GM12878 (cell line): ENCODE results near the gene MRNIP. TPM values are rescaled to one million over a fixed set of nuclear protein-coding genes. Genes with fewer than 3 reads are reported as not detected.

Source experiments
- ATF7 ChIP-seq: fragments of 450-650 bp; IDR thresholded peaks from 2 replicates; pipeline ENCODE4 v1.6.1; 2016; ENCODE audit warnings: low read depth, mild to moderate bottlenecking
- BCL11A ChIP-seq: IDR thresholded peaks from 2 replicates; pipeline ENCODE4 v1.6.1; 2011; ENCODE audit warnings: low read depth, low read length
- E2F8 ChIP-seq: fragments of 450-650 bp; IDR thresholded peaks from 2 replicates; pipeline ENCODE4 v1.6.1; 2018; ENCODE audit warnings: mild to moderate bottlenecking, low read depth, moderate library complexity; ENCODE audit not compliant: partially characterized antibody
- EED ChIP-seq: sonication (generic); IDR thresholded peaks from 2 replicates; pipeline ENCODE4 v1.6.1; 2016; ENCODE audit warnings: antibody characterized with exemption, low read depth
- HDAC6 ChIP-seq: fragments of 200-600 bp; sonication (generic); IDR thresholded peaks from one replicate; pipeline ENCODE4 v1.8.0; 2017; ENCODE audit warnings: antibody characterized with exemption; ENCODE audit not compliant: unreplicated experiment
- MYC ChIP-seq: IDR thresholded peaks from 2 replicates; pipeline ENCODE4 v1.6.1; 2011; ENCODE audit warnings: mild to moderate bottlenecking, low read length, moderate library complexity, inconsistent platforms; ENCODE audit not compliant: insufficient read depth, insufficient replicate concordance, insufficient read length, severe bottlenecking
- NBN ChIP-seq: fragments of 450-650 bp; IDR thresholded peaks from 2 replicates; pipeline ENCODE4 v1.6.1; 2016
- POLR2AphosphoS5 ChIP-seq: IDR thresholded peaks from 2 replicates; pipeline ENCODE4 v1.6.1; 2011; ENCODE audit warnings: mild to moderate bottlenecking, low read length, inconsistent platforms
- RELB ChIP-seq: fragments of 450-650 bp; IDR thresholded peaks from 2 replicates; pipeline ENCODE4 v1.6.1; 2017; ENCODE audit warnings: low read depth, mild to moderate bottlenecking, moderate library complexity
- SKIL ChIP-seq: fragments of 450-650 bp; IDR thresholded peaks from 2 replicates; pipeline ENCODE4 v1.6.1; 2017; ENCODE audit warnings: mild to moderate bottlenecking, low read depth, inconsistent platforms; ENCODE audit not compliant: poor library complexity, severe bottlenecking
- SMARCA5 ChIP-seq: fragments of 450-650 bp; IDR thresholded peaks from 2 replicates; pipeline ENCODE4 v1.6.1; 2017; ENCODE audit warnings: mild to moderate bottlenecking
- SREBF2 ChIP-seq: IDR thresholded peaks from 2 replicates; pipeline ENCODE4 v1.6.1; 2012; ENCODE audit warnings: mild to moderate bottlenecking, low read length
- TAF1 ChIP-seq: IDR thresholded peaks from 2 replicates; pipeline ENCODE4 v1.6.1; 2011; ENCODE audit warnings: mild to moderate bottlenecking, low read depth, low read length, borderline replicate concordance
- USF2 ChIP-seq: IDR thresholded peaks from 2 replicates; pipeline ENCODE4 v1.6.1; 2011; ENCODE audit warnings: low read depth, low read length, improper control_type of control experiment, borderline replicate concordance
- ZNF622 ChIP-seq: fragments of 450-650 bp; IDR thresholded peaks from 2 replicates; pipeline ENCODE4 v1.6.1; 2017; ENCODE audit warnings: mild to moderate bottlenecking, inconsistent platforms
- ZSCAN29 ChIP-seq: fragments of 450-650 bp; IDR thresholded peaks from 2 replicates; pipeline ENCODE4 v1.6.1; 2017; ENCODE audit warnings: mild to moderate bottlenecking, moderate library complexity
- polyA plus RNA-seq, 11 experiments: library from polyadenylated mRNA; depleted of rRNA in 4 of 11; unstranded in 6 of 11; stranded (reverse) in 5 of 11; fragments of >200 nt; fragmentation: Nextera tagmentation in 4 of 11; fragmentation: Illumina TruSeq in 1 of 11; extraction: Ambion mirVana in 4 of 11; extraction: Trizol in 1 of 11; gene quantifications; 1 replicate in 1 of 11; 2 replicates in 10 of 11; pipeline versions ENCODE4 v1.2.1 to v1.2.3, GENCODE V29; 2011 to 2016; ENCODE audit warnings: inconsistent platforms in 2 of 11, missing spikeins in 2 of 11, low read depth in 1 of 11
- total RNA-seq, 4 experiments: library from RNA; depleted of rRNA in 3 of 4; stranded (reverse); fragments of >200 nt in 3 of 4; fragmentation: Illumina TruSeq in 1 of 4; extraction: Trizol in 1 of 4; gene quantifications; 2 replicates each; pipeline versions ENCODE4 v1.2.1 to v1.2.3, GENCODE V29; 2013 to 2021
- TF ChIP-seq, protein P1 (sequence below): IDR thresholded peaks from 2 replicates; pipeline ENCODE4 v1.6.1; 2012; ENCODE audit warnings: low read length, inconsistent platforms
- TF ChIP-seq, protein P2 (sequence below): fragments of 450-650 bp; IDR thresholded peaks from 2 replicates; pipeline ENCODE4 v1.6.1; 2016; ENCODE audit warnings: mild to moderate bottlenecking

Gene MRNIP
- total and polyA plus RNA-seq, 10 of the 15 experiments (the other 5 are each of a cell fraction or from before 2014, with no cell fraction given), result 2.4 to 30.4 (median 13.1) TPM

DNA sequence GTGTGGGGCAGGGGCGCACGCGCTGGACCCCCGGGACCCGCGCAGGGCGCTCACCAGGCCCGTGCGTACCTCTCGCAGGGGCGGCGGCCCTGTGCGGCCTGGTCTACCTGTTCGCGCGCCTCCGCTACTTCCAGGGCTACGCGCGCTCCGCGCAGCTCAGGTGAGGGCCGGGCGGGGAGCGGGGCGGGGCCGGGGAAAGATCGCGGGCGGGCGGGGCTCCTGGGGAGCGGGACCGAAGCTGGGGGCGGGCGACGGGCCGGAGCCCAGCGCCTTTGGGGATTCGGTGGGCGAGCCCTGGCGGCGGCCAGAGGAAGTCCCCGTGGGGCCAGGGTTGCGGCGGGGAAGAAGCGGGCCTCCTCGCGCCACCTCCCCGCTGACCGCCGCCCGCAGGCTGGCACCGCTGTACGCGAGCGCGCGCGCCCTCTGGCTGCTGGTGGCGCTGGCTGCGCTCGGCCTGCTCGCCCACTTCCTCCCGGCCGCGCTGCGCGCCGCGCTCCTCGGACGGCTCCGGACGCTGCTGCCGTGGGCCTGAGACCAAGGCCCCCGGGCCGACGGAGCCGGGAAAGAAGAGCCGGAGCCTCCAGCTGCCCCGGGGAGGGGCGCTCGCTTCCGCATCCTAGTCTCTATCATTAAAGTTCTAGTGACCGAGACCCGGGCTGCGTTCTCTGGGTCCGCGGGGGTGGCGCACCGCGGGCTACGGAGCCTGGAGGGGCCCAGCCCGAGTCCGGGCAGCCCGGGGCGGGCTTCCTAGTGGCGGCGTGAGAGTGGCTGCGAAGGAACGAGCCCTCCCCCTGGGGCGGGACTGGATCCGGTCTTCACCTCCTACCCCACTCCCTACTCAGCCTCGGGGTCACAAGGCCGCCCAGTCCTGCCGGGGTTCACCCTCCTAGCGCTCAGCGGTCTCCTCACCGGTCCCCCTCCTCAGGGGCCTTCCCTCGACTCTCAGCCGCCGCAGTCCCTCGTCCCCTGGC is 62.5 kb downstream of the MRNIP start (continued):
- peak; percentile 65; the same call in 1 of the 2 replicates for TF ChIP-seq ZSCAN29
- TF ChIP-seq EED, result no peak
- no peak for TF ChIP-seq BCL11A
- no peak for TF ChIP-seq NBN
- TF ChIP-seq ATF7, result no peak
- no peak for TF ChIP-seq SKIL
- TF ChIP-seq HDAC6, result no peak
- TF ChIP-seq MYC, result no peak
- TF ChIP-seq ZNF622, result no peak
- no peak for TF ChIP-seq RELB
- TF ChIP-seq, protein P1, sequence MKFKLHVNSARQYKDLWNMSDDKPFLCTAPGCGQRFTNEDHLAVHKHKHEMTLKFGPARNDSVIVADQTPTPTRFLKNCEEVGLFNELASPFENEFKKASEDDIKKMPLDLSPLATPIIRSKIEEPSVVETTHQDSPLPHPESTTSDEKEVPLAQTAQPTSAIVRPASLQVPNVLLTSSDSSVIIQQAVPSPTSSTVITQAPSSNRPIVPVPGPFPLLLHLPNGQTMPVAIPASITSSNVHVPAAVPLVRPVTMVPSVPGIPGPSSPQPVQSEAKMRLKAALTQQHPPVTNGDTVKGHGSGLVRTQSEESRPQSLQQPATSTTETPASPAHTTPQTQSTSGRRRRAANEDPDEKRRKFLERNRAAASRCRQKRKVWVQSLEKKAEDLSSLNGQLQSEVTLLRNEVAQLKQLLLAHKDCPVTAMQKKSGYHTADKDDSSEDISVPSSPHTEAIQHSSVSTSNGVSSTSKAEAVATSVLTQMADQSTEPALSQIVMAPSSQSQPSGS, result no peak
- TF ChIP-seq SREBF2, result no peak
- no peak for TF ChIP-seq USF2
- TF ChIP-seq, protein P2, sequence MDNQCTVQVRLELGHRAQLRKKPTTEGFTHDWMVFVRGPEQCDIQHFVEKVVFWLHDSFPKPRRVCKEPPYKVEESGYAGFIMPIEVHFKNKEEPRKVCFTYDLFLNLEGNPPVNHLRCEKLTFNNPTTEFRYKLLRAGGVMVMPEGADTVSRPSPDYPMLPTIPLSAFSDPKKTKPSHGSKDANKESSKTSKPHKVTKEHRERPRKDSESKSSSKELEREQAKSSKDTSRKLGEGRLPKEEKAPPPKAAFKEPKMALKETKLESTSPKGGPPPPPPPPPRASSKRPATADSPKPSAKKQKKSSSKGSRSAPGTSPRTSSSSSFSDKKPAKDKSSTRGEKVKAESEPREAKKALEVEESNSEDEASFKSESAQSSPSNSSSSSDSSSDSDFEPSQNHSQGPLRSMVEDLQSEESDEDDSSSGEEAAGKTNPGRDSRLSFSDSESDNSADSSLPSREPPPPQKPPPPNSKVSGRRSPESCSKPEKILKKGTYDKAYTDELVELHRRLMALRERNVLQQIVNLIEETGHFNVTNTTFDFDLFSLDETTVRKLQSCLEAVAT, result no peak
- TF ChIP-seq SMARCA5, result peak; percentile 93
- TF ChIP-seq POLR2AphosphoS5, result peak; percentile 52
- no peak for TF ChIP-seq TAF1
- no peak for TF ChIP-seq E2F8
